Smooth muscle cell (in vitro differentiated cells): ENCODE data around the gene MAP1LC3B2. TPM values are rescaled to one million over a fixed set of nuclear protein-coding genes. Genes with fewer than 3 reads are reported as not detected.

ENCODE experiments used
- DNase-seq: peaks from one replicate; lab custom pipeline; 2025; ENCODE audit not compliant: unreplicated experiment; lab: John Stamatoyannopoulos, UW
- H2AFZ ChIP-seq: fragments of 200-600 bp; sonication (generic); 2 replicates; pipeline ENCODE4 v1.6.0; 2016; ENCODE audit warnings: antibody characterized with exemption, low read depth, mild to moderate bottlenecking
- H3F3A ChIP-seq: fragments of 200-600 bp; sonication (generic); 2 replicates; pipeline ENCODE4 v1.6.0; 2017; ENCODE audit warnings: antibody characterized with exemption, low read depth
- H3K27ac ChIP-seq: fragments of 200-600 bp; sonication (generic); 2 replicates; pipeline ENCODE4 v1.5.1; 2016; ENCODE audit warnings: low read depth, mild to moderate bottlenecking
- H3K27me3 ChIP-seq: fragments of 200-600 bp; sonication (generic); 2 replicates; pipeline ENCODE4 v1.6.1; 2016; ENCODE audit warnings: low read depth, mild to moderate bottlenecking
- H3K36me3 ChIP-seq: fragments of 200-600 bp; sonication (generic); 2 replicates; pipeline ENCODE4 v1.5.1; 2016; ENCODE audit warnings: low read depth
- H3K4me1 ChIP-seq: fragments of 200-600 bp; sonication (generic); 2 replicates; pipeline ENCODE4 v1.5.1; 2016; ENCODE audit warnings: low read depth
- H3K4me2 ChIP-seq: fragments of 200-600 bp; sonication (generic); 2 replicates; pipeline ENCODE4 v1.6.0; 2016; ENCODE audit warnings: mild to moderate bottlenecking
- H3K4me3 ChIP-seq: fragments of 200-600 bp; sonication (generic); 2 replicates; pipeline ENCODE4 v1.5.1; 2016; ENCODE audit warnings: mild to moderate bottlenecking
- H3K79me2 ChIP-seq: fragments of 200-600 bp; sonication (generic); 2 replicates; pipeline ENCODE4 v1.6.0; 2016; ENCODE audit warnings: low read depth, mild to moderate bottlenecking
- H3K9ac ChIP-seq: fragments of 200-600 bp; sonication (generic); 2 replicates; pipeline ENCODE4 v1.6.0; 2016; ENCODE audit warnings: low read depth
- H3K9me3 ChIP-seq: fragments of 200-600 bp; sonication (generic); replicated peaks from 2 replicates; pipeline ENCODE4 v1.5.1; 2016; ENCODE audit warnings: low read depth
- H4K20me1 ChIP-seq: fragments of 200-600 bp; sonication (generic); 2 replicates; pipeline ENCODE4 v1.6.0; 2016; ENCODE audit warnings: low read depth
- CTCF ChIP-seq: fragments of 200-600 bp; sonication (generic); IDR thresholded peaks from 2 replicates; pipeline ENCODE4 v1.5.1; 2017; ENCODE audit warnings: borderline replicate concordance, mild to moderate bottlenecking, antibody characterized with exemption; ENCODE audit not compliant: insufficient read depth, poor library complexity, severe bottlenecking
- WGBS: methylation state at CpG from one replicate; pipeline ENCODE4 v1.1.7; 2016; ENCODE audit warnings: low lambda C conversion rate; 5-methylcytosine and 5-hydroxymethylcytosine counted together
- polyA plus RNA-seq: library from polyadenylated mRNA; unstranded; fragments of >200 nt; fragmentation: Nextera tagmentation; extraction: Ambion mirVana; gene quantifications from 2 replicates; pipeline ENCODE4 v1.2.1, GENCODE V29; 2016
- total RNA-seq: library from RNA; depleted of rRNA; stranded (reverse); fragments of >200 nt; gene quantifications from 2 replicates; pipeline ENCODE4 v1.2.3, GENCODE V29; 2014

Gene MAP1LC3B2
- total and polyA plus RNA-seq, 2 experiments from 2014 or later, result 0.31 to 4.2 TPM

DNA sequence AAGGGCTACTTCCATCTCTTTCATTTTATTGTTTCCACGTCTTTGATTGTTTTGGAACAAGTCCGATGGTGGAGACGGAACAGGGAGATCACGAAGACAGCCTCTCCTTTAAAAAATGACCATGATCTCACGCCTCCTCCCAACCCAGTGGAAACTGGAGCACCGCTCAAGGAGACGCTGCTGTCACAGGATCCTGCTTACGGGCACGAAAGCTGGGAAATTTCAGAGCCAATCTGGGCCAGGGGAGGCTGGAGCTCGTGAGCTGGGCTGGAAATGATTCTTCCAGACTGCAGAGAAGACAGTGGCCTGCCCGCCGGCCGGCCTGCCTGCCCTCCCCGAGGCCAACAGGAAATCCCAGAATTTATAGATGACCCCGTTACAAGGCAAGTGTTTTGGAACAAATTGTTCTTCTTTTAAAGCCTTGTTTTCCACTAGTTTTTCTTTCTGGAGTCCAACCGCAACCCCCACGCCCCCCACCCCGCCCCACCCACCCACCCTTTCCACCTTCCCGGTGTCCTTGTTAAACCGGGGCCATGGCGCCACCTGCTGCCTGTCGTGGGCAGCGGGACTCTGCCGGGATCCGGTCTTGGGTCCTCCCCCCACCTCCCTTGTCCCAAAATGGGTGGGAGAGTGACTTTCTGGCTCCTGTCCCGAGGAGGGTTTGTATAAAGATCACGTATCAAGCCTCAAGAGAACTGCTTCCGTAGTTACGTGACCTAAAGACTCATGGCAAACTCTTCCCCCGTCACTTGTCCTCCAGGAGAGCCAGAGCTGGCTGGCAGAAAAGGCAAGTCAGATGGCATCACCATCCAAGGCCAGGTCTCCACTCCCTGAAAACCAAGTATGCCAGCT, 40.3 kb downstream of the MAP1LC3B2 start:
- Histone ChIP-seq H3K27me3 (no peaks in the 10 kb centered on the region), H3K4me3 (peak overlapping the region; percentile 42), H3K79me2 (no peaks in the 10 kb centered on the region), H3K36me3 (no peaks in the 10 kb centered on the region), H3K4me2 (peak overlapping the region; percentile 89), H4K20me1 (no peaks in the 10 kb centered on the region), H3F3A (peaks cover 16% of the 10 kb centered on the region), H3K9ac (peak overlapping the region; percentile 62), H3K9me3 (no peaks in the 10 kb centered on the region), H3K4me1 (peaks cover 16% of the 10 kb centered on the region), H3K27ac (peak overlapping the region; percentile 79), H2AFZ (peak overlapping the region; percentile 98)
- peak; percentile 66 for TF ChIP-seq CTCF
- DNase-seq, result peak; percentile 55
- 15% methylated on average over 27 of the region's 30 CpGs for WGBS

DNA sequence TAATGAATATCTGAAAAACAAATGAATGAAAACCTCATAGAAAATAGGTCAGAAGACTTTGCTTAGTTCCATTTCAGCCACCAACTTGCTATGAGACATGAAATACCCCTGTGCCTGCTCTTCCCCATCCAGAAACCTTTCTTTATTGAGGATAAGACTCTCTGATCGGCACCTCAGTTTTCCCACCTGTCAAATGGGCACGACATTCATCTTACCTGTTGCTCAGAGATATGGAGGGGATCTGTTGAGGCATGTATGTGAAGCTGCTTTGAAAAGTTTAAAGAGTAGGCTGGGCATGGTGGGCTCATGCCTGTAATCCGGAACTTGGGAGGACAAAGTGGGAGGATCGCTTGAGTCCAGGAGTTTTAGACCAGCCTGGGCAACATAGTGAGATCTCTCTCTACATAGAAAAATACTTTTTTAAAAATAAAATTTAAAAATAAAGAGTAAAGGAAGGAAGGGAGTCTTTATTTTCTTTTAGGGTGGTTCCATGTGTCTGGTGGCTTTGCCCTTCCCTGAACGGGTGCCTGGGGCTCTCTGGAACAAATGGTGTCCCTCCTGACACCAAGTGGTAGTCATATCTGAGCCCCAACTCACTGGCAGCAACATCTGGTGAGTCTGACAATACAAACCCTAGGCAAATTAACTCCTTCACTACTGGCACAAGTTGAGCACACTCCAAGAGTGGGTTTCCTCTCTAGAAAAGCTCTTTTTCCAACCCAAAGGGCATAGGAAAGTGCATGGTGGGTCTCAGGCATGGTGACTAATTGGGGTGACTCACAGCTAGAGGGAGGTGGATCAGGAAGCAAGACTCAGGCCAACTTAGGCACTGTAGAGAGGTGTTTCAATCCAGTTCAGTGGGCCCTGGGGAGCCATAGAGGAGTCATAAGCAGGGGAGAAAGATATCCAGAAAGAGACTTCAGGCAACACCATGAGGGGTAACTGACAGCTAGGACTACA, 42.1 kb downstream of the MAP1LC3B2 start:
- peaks cover 16% of the 10 kb centered on the region for H3F3A ChIP-seq
- H3K9ac ChIP-seq, result no peak overlapping the region
- H3K36me3 ChIP-seq, result no peaks in the 10 kb centered on the region
- no peak for DNase-seq
- no peak overlapping the region for H3K4me2 ChIP-seq
- no peaks in the 10 kb centered on the region for H3K27me3 ChIP-seq
- no peak overlapping the region for H3K4me3 ChIP-seq
- WGBS, result 88% methylated on average over 5 of the region's 5 CpGs
- no peak for TF ChIP-seq CTCF
- H3K4me1 ChIP-seq, result peaks cover 16% of the 10 kb centered on the region
- no peaks in the 10 kb centered on the region for H3K9me3 ChIP-seq
- H2AFZ ChIP-seq, result no peak overlapping the region
- no peaks in the 10 kb centered on the region for H3K79me2 ChIP-seq
- no peaks in the 10 kb centered on the region for H4K20me1 ChIP-seq
- no peak overlapping the region for H3K27ac ChIP-seq

GRCh38 chr12:116601933-116602810, 43.0 kb downstream of the MAP1LC3B2 start:
- H3K79me2 ChIP-seq, result no peaks in the 10 kb centered on the region
- no peak overlapping the region for H2AFZ ChIP-seq
- peaks cover 16% of the 10 kb centered on the region for H3F3A ChIP-seq
- peaks cover 16% of the 10 kb centered on the region for H3K4me1 ChIP-seq
- H3K36me3 ChIP-seq, result no peaks in the 10 kb centered on the region
- WGBS, result 86% methylated on average over 7 of the region's 7 CpGs
- H3K4me2 ChIP-seq, result no peak overlapping the region
- H3K9ac ChIP-seq, result no peak overlapping the region
- no peaks in the 10 kb centered on the region for H3K9me3 ChIP-seq
- no peak for DNase-seq
- TF ChIP-seq CTCF, result no peak
- no peaks in the 10 kb centered on the region for H4K20me1 ChIP-seq
- H3K27ac ChIP-seq, result no peak overlapping the region
- H3K27me3 ChIP-seq, result no peaks in the 10 kb centered on the region
- no peak overlapping the region for H3K4me3 ChIP-seq
